AG09309 (cell line): Measurements from ENCODE around the gene FBN1.

Experiments
- DNase-seq: peaks from one replicate; pipeline ENCODE4 v3.0.0-alpha.2; 2010; ENCODE audit warnings: low read depth
- H3K4me3 ChIP-seq: 2 replicates; pipeline ENCODE4 v1.5.1; 2011; ENCODE audit warnings: mild to moderate bottlenecking, low read depth, low read length, moderate library complexity; ENCODE audit not compliant: control insufficient read depth
- CTCF ChIP-seq: IDR thresholded peaks from 2 replicates; pipeline ENCODE4 v1.5.1; 2011; ENCODE audit warnings: mild to moderate bottlenecking, low read depth, low read length, inconsistent platforms; ENCODE audit not compliant: insufficient read depth, control insufficient read depth; ENCODE audit errors: missing control alignments

The FBN1 gene

GRCh38 chr15:48418343-48418742 lies 227.2 kb downstream of the FBN1 start:
- no peak for TF ChIP-seq CTCF
- no peak for DNase-seq
- H3K4me3 ChIP-seq = no peak overlapping the region

GRCh38 chr15:48416301-48416700 lies 229.2 kb downstream of the FBN1 start:
- DNase-seq = no peak
- no peak for TF ChIP-seq CTCF
- H3K4me3 ChIP-seq = no peak overlapping the region

GRCh38 chr15:48415036-48415886 lies 230.2 kb downstream of the FBN1 start:
- no peak overlapping the region for H3K4me3 ChIP-seq
- no peak for TF ChIP-seq CTCF
- no peak for DNase-seq

- DNase-seq = peak; percentile 92
- no peak overlapping the region for H3K4me3 ChIP-seq
- TF ChIP-seq CTCF = no peak
These were observed 231.5 kb downstream of the FBN1 start for GRCh38 chr15:48414015-48414414.

- no peak overlapping the region for H3K4me3 ChIP-seq
- no peak for DNase-seq
- TF ChIP-seq CTCF = no peak
These were observed 232.2 kb downstream of the FBN1 start for GRCh38 chr15:48413304-48413703.

GRCh38 chr15:48411971-48412591 lies 233.4 kb downstream of the FBN1 start:
- no peak overlapping the region; the same call in 1 of the 2 replicates for H3K4me3 ChIP-seq
- TF ChIP-seq CTCF = no peak
- DNase-seq = peak; percentile 90

- H3K4me3 ChIP-seq = no peak overlapping the region
- no peak for DNase-seq
- TF ChIP-seq CTCF = no peak
These were observed 235.9 kb downstream of the FBN1 start for GRCh38 chr15:48409623-48410022.
